A673 (cell line): ENCODE results near the gene EFCAB11.

Source experiments
- EZH2 ChIP-seq: fragments of 200-600 bp; sonication (generic); IDR thresholded peaks from 2 replicates; pipeline ENCODE4 v1.6.1; 2017; ENCODE audit warnings: borderline replicate concordance, low read depth, mild to moderate bottlenecking, mixed read lengths, antibody characterized with exemption, low read length; ENCODE audit not compliant: poor library complexity, severe bottlenecking
- TF ChIP-seq, protein P1 (sequence below): fragments of 300-800, 200-600 bp; sonication (generic); conservative IDR thresholded peaks from 2 replicates; pipeline ENCODE4 v1.5.1; 2017; ENCODE audit warnings: low read depth, mild to moderate bottlenecking, antibody characterized with exemption, low read length, moderate library complexity, mixed read lengths

DNA sequence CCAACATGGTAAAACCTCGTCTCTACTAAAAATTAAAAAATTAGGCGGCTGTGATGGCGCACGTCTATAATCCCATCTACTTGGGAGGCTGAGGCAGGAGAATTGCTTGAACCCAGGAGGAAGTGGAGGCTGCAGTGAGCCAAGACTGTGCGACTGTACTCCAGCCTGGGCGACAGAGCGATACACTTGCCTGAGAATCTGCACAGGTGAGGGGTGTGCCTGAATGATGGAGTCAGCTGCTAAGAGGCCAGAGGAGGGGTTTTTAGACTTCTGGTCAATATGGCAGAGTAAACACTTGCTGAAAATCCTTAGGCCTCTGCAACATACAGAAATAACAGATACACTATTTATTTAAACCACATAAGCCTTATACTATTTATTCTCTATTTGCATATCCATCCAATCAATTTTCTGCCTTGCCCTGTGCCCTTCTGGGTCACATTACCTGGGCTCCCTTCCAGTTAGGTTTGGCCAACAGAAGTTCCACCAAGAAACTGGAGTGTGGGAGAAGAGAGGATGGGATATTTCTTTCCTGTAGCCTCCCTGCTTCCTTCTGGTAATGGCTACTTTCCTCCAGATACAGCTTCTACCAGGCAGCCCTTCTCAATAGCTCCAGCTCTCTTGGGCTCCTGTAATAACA, 117.6 kb downstream of the EFCAB11 start:
- TF ChIP-seq, protein P1, sequence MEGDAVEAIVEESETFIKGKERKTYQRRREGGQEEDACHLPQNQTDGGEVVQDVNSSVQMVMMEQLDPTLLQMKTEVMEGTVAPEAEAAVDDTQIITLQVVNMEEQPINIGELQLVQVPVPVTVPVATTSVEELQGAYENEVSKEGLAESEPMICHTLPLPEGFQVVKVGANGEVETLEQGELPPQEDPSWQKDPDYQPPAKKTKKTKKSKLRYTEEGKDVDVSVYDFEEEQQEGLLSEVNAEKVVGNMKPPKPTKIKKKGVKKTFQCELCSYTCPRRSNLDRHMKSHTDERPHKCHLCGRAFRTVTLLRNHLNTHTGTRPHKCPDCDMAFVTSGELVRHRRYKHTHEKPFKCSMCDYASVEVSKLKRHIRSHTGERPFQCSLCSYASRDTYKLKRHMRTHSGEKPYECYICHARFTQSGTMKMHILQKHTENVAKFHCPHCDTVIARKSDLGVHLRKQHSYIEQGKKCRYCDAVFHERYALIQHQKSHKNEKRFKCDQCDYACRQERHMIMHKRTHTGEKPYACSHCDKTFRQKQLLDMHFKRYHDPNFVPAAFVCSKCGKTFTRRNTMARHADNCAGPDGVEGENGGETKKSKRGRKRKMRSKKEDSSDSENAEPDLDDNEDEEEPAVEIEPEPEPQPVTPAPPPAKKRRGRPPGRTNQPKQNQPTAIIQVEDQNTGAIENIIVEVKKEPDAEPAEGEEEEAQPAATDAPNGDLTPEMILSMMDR = no peak
- no peak for TF ChIP-seq EZH2
